ENCODE data around the gene UBR2.
A peak's percentile ranks its signal among the peaks of the same experiment; 100 is the strongest.

Gene UBR2

DNA sequence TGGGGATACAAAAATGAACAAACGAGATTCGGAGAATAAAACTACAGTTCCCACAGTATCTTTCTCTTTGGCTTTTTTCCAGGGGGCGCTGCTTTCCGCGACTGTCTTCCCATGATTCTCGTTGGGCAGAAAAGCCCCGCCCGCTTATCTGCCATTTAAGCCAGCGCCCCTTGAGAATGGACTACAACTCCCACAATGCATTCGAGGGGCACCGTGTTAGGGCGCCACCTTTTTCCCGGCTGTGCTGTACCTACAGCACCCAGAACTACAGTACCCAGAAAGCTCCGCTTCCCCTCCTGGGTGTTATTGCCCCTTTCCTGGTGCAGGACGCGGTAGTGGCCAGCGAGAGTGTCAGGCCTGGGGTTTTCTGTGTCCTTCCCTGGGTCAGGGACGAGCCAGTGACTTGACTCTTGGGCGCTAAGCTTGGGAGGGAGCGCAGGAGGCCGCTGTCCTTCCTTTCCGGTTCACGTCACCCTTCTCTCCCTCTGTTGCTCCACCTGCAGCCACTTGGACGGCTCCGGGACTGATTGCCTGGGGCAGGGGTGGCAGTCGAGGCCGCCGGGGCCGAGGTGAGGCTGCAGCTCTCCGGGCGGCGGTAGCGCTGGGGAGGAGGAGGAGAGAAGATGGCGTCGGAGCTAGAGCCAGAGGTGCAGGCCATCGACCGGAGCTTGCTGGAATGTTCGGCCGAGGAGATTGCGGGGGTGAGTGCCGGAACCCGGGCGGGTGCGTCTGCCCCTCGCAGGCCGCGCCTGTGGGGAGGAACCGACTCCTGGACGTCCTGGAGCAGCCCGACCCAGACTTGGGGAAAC, at the start of gene UBR2:
TSS of gene UBR2 (plus strand) at position 333 of the 809 bp plus-strand sequence. CDS start at position 624, 291 bp downstream.
- peak; percentile 98 for DNase-seq

DNA sequence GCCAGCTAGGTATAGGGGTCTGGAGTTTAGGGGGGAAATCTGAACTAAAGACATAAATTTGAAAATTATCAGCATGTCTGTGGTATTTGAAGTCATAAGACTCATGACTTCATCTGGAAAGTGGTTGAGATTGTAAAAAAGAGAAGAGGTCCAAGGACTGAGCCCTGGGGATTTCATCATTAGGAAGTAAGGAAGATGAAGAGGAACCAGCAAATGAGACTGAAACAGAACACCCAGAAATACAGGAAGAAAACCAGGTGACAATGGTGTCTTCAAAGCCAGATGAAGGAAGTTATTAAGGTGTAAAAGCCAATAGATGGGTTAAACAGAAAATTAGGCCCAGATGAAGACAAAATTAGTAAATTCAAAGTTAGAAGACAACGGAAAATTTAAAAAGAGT, 49.1 kb upstream of the UBR2 start:
- no peak for DNase-seq

DNA sequence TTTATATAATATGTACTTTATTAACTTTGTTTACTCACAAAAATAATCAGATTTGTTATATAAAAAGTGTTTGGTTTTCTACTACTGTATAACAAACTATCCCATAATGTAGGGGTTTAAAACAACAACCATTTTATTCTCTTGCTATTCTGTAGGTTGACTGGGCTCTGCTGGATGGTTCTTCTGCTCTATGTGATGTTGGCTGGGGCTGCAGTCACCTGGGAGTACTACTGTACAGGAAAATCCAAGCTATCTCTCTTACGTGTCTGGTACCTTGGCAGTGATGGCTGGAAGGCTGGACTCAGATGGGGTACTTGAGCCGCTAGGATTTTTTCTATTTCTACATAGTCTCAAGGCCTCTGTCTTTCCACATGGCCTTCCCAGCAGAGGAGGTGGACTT, 44.0 kb upstream of the UBR2 start:
- no peak for DNase-seq

DNA sequence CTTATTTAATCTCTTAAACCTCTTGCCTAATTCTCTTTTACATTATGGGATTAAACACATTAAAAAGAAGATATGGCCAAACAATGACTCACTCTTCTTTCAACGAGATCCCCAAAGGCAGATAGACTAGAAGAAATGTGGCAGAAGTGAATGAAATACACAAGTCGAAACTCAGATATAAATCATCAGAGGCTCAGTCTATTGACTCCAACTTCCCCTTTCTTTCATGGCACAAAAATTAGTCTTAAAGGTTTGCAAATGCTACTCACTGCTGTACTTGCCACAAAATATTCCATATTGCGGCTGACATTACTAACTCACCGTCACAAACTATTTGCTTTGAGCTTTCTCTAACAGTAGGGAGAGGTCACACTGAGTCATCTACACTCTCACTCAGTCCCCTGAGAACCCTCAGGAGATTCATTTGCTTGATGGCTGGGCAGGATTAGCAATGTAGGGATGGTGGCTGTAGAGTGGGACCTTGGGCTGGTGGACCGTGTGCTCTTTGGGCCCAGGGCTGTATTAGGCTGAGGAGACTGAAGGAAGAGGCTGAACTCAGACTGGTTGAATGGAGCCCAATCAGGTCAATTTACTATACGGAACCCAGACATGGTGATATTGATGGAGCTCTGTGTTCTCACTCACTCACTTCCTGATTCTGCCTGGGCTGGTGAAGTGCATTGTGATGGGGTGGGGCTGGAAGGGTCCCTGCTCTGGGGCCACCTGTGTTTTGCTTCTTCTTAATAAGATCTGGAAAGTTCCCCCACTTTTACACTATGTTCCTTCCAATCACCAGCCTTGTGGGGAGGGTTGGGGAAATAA, 42.8 kb upstream of the UBR2 start:
- no peak for DNase-seq

DNA sequence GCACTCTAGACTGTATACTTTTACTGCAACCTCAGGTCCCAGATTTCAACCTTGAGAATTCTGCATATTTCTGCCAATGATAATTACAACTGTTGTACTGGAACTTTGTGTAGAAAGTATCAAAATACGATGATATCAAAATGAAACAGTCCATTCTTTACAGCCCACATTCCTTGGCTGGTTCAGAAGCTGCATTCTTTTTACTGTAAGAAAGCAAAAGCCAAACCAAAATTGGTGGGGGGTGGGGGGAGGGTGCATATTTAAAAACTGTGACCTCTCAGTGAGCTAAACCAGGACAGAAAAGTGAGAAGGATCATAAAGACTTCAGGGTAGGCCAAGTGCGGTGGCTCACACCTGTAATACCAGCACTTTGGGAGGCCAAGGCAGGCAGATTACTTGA, 41.8 kb upstream of the UBR2 start:
- DNase-seq = no peak

DNA sequence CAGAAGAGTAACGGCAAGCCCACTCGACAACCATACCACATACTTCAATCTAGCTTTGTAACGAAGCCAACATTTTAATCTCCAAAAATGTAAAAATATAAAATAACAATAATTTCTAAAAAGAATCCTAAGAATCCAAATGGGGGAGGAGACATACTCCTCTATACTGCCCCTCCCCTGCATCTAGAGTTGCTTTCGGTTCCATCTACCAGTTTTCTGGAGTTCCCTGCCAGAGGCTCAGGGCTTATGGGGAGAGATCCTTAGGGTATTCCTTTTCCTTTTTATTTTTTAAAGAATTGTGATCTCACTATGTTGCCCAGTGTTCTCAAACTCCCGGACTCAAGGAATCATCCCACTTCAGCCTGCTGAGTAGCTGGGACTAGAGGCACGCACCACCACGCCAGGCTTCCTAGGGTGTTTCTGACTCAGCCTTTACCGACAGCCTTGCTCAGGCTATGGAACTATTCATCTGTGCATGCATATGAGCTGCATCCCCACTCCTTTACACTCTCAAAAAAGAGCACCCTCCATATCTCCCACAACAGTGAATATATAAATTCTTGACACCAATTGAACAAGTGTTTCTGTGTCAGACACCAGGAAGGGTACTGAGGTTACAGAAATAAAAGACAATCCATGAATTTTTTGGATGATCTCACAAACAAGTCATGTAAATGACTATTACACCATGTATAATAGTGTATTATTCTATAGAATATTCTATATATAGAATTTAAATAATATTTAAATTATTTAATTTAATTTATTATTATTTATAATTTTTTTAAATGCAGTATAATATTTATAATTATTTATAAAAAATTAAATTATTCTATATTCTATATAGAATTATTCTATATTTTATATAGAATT, 40.7 kb upstream of the UBR2 start:
- no peak for DNase-seq

DNA sequence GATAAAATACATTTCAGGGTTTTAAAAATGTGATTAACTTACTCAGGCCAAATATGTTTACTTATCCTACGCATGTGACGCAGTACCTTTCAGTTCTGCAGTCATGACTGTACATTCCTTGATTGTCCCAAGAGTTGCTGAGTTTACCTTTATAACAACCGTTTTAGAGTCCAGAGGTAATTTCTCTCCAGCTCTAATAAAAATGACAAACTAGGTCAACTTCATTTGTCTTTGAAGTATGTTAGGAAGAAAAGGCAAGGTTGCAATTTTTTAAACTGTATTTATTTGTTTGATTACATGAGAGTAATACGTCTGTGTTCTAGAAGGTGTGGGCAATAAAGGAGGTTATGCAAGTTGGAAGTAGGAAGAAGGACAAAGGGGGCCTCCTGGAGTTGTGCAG, 38.6 kb upstream of the UBR2 start:
- no peak for DNase-seq

DNA sequence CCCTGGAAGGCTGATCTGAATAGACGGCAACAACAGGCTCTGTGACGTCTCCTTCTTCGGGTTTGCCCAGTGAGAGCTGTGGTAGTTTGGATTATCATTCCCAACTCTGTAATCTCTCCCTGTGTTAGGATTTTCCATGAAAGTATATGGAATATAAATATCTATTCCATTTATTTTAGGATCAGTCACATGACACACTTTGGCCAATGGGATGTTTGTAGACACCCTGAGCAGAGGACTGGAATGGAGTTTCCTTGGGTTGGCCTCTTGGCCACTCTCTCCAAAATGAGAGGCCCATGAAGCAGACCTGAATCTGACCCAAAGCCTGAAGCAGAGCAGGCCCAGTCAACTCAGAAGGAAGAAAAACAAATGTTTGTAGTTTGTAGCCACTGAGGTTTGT, 37.2 kb upstream of the UBR2 start:
- DNase-seq = no peak

DNA sequence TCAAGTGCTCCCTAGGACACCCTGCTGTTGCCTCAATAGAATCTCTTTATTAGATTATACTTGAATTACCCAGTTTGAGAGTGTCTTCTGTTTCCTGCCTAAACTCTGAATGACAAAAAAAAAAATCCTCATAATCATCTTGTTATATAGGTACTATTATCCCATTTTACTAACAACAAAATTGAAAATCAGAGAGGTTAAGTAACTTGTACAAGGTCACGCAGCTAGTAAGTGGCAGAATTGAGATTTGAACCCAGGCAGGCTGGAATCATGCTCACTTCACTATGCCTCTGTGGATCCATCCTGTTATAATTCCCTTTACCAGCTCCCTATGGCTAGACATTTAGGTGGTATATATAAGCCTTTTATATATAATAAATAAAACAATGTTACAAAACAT, 36.6 kb upstream of the UBR2 start:
- DNase-seq = no peak

DNA sequence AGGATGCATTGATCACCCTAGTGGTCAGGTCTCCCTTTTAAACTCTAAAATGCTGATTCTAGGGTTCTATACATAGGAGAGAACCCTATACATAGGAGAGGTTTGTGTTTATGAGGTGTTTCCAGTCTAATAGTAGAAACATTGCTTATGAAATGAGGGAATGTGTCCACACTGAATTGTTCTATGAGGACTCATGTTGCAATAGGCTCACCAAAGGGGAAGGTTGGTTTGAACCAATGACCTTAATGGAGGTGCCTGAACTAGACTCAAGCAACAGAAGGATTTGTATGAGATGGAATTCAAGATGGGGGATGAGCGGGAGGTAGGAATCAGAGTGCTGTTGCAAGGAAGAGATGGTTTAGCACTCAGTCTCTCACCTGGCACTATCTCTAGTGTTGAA, 33.5 kb upstream of the UBR2 start:
- DNase-seq = no peak

DNA sequence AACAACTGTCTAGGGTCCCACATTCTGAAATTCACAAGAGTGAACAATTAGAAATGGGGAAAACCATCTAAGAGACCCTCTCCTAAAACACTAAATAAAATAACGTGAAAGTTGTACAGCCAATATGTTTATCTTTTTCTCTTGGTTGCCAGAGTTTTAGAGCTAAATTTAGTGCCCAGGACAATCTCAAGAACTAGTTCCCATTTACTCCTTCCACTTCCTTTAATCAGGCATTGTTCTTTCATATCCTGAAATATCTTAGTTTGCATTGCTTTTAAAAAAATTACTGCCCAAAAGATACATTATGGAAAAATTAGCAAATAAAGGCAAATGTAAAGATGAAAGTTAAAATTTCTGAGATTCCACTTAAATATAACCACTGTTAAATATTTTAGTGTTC, 33.1 kb upstream of the UBR2 start:
- DNase-seq = no peak

DNA sequence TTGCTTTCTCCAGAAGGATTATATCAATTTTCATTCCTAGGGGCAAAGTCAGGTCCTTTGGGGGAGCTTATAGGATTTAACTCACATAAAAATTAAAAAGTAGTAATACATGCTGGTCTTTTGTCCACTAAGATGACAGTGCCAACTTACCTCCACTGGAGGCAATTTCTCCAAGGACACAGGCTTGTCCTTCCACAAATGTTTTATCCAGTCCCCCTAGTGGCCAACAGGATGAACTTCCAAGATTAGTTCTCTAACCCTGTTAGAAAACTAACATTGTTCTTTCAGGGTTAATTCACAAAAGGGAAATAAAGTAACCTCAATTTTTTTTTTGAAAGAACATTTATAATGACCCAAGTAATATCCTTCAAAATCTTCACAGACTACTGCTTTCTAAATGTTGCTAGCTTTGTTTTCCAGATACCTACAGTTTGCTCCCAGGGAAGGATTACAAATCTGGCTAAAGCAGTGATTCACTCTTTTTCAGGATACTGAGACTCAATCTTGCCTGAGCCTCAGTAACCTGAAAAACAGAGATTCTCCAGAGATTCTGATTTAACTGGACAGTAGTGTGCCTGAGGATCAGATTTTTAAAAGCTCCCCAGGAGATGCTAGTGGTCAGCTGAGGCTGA, 31.7 kb upstream of the UBR2 start:
- peak; percentile 58 for DNase-seq

DNA sequence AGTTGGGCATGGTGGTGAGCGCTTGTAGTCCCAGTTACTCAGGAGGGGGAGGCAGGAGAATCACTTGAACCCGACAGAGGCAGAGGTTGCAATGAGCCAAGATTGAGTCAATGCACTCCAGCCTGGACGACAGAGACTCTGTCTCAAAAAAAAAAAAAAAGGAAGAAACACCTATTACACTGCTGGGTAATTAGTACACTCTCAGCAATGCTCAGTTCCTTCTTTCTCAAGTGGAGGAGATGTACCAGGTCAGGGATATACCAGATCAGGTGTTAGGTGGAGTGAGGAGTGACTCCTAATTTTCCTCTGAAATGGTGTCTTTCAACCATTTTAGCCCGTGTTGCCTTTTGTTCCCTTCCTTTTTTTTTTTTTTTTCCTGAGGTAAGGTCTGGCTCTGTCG, 30.0 kb upstream of the UBR2 start:
- no peak for DNase-seq

DNA sequence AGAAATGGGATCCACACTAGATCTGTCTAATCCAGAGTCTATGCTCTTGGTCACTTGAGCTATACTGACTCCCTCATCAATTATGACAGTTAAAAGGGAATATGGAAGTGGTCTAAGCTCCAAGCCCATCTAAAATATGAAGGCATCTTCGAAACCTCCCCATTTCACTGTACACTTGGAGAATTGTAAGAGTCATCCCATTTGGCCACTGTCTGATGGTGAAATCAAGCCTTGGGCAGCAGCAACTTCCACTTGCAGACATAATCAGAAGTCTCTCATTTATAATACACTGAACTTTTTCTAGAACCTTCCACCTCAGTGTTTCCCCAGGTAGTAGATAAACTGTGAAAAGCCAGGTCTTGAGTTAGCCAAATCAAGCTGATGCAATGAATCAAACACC, 26.3 kb upstream of the UBR2 start:
- no peak for DNase-seq

DNA sequence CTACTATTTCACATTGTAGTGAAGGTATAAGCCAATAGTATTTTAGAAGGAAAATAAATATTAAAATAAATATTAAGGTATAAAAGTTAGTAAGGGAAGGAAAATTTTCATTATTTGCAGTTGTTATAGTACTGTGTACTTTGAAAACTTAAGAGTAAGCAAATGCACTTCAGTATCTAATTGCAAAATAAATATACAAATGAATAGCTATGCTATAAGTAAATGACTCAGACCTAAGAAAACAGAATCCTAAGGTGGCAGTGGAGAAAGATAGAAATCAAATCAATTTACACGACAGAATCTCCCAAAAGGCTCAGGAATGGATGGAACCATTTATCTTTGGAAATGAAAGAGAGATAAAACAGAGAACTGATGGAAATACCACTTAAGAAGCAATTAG, 24.7 kb upstream of the UBR2 start:
- no peak for DNase-seq

DNA sequence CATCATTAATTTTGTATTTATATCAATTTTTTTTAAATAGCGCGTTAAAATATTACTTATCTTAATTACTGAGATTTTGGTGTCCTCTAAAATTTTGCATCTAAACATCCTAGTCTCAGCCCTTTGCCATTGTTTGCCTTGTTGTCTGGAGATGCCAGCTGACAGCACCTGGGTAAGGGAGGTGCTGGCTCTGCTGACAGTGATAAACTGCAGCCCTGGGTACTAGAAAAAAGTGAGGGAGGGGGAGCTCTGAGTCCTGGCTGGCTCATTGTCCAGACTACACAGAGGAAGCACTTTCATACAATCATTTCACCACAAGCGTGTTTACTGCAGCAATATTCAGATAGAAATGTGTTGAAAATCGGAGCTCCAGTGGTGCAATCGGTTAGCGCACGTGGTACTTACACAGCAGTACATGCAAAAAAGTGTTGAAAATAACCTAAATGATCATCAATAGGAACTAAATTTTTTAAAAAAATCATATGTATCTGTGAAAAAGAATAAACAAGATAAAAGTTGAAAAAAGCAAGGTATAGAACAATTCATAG, 18.5 kb upstream of the UBR2 start:
- no peak for DNase-seq

DNA sequence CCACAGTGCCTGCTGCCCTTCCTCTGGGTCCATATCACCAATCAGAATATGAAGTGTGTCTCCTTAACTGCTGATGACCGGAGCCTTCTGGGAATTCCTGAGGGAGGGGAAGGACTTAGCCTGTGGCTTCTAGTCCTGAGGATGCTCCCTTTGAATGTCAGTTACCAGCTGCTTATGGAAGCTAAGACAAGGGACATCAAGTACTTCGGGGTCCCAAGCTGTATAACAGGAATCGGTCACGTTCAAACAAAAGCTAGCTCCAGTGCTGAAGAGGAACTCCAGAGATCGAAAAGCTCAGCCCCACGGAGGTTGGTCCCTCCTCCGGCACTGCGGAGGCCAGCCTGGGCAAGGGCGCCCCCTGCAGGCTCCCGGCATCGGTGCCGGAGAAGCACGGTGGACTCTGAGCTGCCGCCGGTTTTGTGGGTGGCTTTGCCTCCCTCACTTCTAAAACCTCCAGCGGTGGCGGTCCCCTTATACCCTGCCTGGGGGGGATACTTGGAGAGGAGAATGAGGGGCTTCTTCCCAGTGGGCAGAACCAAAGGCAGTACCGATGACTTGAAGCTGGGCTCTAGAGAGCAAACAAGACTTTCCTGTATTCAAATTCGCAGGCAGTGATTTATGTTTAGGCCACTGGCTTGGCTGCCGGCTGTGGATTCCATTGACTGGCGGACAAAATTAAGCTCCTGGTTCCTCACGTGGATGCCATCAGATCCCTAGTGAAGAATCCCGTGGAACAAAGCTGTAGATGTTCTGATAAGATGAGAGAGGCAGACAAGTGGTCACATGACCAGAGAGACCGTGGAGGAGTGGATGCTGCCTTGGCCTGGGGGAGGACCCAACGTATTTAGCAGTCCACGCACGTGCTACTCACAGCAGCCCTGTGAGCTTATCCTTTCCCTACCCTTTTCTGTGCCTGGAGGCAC, 16.2 kb upstream of the UBR2 start:
- DNase-seq = peak; percentile 52

DNA sequence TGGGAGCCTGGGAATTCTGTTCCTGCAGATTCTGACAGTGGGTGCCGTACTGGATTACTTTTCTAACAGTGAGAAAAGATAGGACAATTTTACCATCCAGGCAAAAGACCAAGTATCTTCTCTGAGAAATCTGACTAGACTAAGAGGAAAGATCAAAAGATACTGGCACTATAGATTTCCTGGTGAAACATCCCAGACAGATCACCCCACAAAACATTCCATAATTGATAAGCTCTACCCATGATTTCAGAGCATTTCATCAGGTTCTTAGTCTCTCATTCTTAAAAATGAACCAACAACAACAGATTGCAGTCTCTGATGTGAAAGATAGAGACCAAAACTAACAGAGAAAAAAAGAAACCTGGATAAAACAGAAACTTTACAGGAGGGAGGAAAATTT, 13.6 kb upstream of the UBR2 start:
- no peak for DNase-seq

DNA sequence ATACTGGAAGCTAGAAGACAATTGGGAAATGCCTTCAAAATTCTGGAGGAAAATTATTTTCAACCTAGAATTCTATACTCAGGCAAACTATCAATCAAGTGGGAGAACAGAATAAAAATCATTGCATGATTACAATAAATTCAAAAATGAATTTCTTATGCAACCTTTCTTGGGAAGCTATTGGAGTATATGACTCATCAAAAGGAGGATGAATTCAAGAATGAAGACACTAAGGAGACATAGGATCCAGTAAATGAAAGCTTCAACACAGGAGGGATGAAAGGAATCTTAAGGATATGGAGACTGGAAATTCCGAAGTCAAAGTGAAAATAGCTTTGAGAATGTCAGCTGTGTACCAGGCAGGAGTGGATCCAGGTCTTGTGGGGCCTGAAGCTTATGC, 12.6 kb upstream of the UBR2 start:
- DNase-seq = no peak

DNA sequence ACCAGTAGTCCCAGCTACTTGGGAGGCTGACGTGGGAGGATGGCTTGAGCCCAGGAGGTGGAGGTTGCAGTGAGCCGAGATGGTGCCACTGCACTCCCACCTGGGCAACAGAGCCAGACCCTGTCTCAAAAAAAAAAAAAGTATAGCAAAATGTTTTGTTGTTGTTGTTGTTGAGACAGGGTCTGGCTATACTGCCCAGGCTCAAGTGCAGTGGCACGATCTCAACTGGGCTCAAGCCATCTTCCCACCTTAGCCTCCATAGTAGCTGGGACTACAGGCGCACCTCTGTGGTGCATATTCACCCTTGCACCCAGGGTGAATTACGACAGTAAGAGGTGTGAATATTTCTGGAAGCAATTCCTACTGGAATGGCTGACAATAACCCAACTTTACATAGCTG, 11.4 kb upstream of the UBR2 start:
- DNase-seq = no peak

All from DMS 273 treated with DMSO at 0.1 percent for 48 hours (cell line).